ENCODE data around the gene OSBPL1A.

- TF ChIP-seq POLR2AphosphoS5 (IDR thresholded peaks at IDR 0.05) (no peak), CTCF (IDR thresholded peaks at IDR 0.05) (peak in 4 of 5 experiments; percentile 29 to 43 (median 36)), POLR2A (IDR thresholded peaks at IDR 0.05) (no peak)
Measured at GRCh38 chr18:24446953-24447538, 49.4 kb upstream of the OSBPL1A start.

All from transverse colon (tissue), 4 donors.